IMR-90 (cell line): ENCODE results near the gene LAGE3. TPM values are rescaled to one million over a fixed set of nuclear protein-coding genes. Genes with fewer than 3 reads are reported as not detected.

ENCODE experiments used
- ATAC-seq: fragments of 200-7000 bp; cut with Tn5 transposase; 2 replicates; pipeline ENCODE4 v1.9.1; 2020; ENCODE audit warnings: low read depth, mild to moderate bottlenecking, moderate library complexity
- BruUV-seq: library from RNA; stranded (reverse); fragments of 400-500 nt; replicated peaks from 2 replicates; lab custom pipeline; 2021; lab: Mats Ljungman, UMichigan
- CTCF ChIA-PET: fragments of 300-600 bp; formaldehyde crosslinking; extraction: SDS; loops from one replicate; lab custom pipeline; 2021; ENCODE audit warnings: antibody characterized with exemption; lab: Yijun Ruan, JAX
- POLR2A ChIA-PET: fragments of 300-600 bp; sonication (Branson Sonifier 250); formaldehyde crosslinking; loops from one replicate; lab custom pipeline; 2022; ENCODE audit warnings: antibody characterized with exemption; ENCODE audit not compliant: unreplicated experiment; lab: Charles Lee
- DNase-seq: peaks from one replicate; pipeline ENCODE4 v3.0.0; 2013
- H2AFZ ChIP-seq: replicated peaks from 2 replicates; pipeline ENCODE3; 2013; ENCODE audit warnings: low read length, mild to moderate bottlenecking; ENCODE audit not compliant: poor library complexity
- H2AK5ac ChIP-seq: 2 replicates; pipeline ENCODE4 v1.6.1; 2013; ENCODE audit warnings: low read depth, low read length, inconsistent platforms
- H2AK9ac ChIP-seq: replicated peaks from 2 replicates; pipeline ENCODE3; 2013; ENCODE audit warnings: mild to moderate bottlenecking, low read depth, low read length, moderate library complexity; ENCODE audit not compliant: poor library complexity
- H2BK120ac ChIP-seq: 2 replicates; pipeline ENCODE4 v1.6.1; 2013; ENCODE audit warnings: low read depth, low read length, inconsistent platforms
- H2BK15ac ChIP-seq: 3 replicates; pipeline ENCODE4 v1.6.1; 2013; ENCODE audit warnings: low read depth, low read length, inconsistent platforms
- H2BK20ac ChIP-seq: 2 replicates; pipeline ENCODE4 v1.6.1; 2013; ENCODE audit warnings: low read depth, mild to moderate bottlenecking, inconsistent platforms, low read length, moderate library complexity
- H2BK5ac ChIP-seq: 2 replicates; pipeline ENCODE4 v1.6.1; 2013; ENCODE audit warnings: mild to moderate bottlenecking, low read depth, low read length, inconsistent platforms; ENCODE audit not compliant: poor library complexity, severe bottlenecking
- H3K14ac ChIP-seq: replicated peaks from 2 replicates; pipeline ENCODE4 v1.6.1; 2013; ENCODE audit warnings: low read depth, low read length, inconsistent platforms
- H3K18ac ChIP-seq: 2 replicates; pipeline ENCODE4 v1.6.1; 2013; ENCODE audit warnings: low read depth, low read length, control low read depth
- H3K23ac ChIP-seq: 2 replicates; pipeline ENCODE4 v1.6.1; 2013; ENCODE audit warnings: low read depth, low read length, inconsistent platforms
- H3K27ac ChIP-seq: 2 replicates; pipeline ENCODE4 v1.5.1; 2013; ENCODE audit warnings: mild to moderate bottlenecking, control low read depth, low read length; ENCODE audit not compliant: insufficient read depth
- H3K27me3 ChIP-seq: 2 replicates; pipeline ENCODE4 v1.6.1; 2013; ENCODE audit warnings: low read length; ENCODE audit not compliant: control insufficient read depth, insufficient read depth
- H3K36me3 ChIP-seq: 2 replicates; pipeline ENCODE4 v1.6.1; 2013; ENCODE audit warnings: low read length, mixed read lengths; ENCODE audit not compliant: control insufficient read depth, insufficient read depth
- H3K4ac ChIP-seq: 2 replicates; pipeline ENCODE4 v1.6.1; 2013; ENCODE audit warnings: low read depth, low read length, inconsistent platforms
- H3K4me1 ChIP-seq: 2 replicates; pipeline ENCODE4 v1.6.1; 2013; ENCODE audit warnings: low read length, mixed read lengths; ENCODE audit not compliant: control insufficient read depth, insufficient read depth
- H3K4me2 ChIP-seq: 2 replicates; pipeline ENCODE4 v1.6.1; 2013; ENCODE audit warnings: low read depth, mild to moderate bottlenecking, control low read depth, low read length, moderate library complexity
- H3K4me3 ChIP-seq: 2 replicates; pipeline ENCODE4 v1.5.1; 2013; ENCODE audit warnings: low read depth, mild to moderate bottlenecking, control low read depth, low read length, moderate library complexity; ENCODE audit not compliant: insufficient read depth
- H3K56ac ChIP-seq: 2 replicates; pipeline ENCODE4 v1.6.1; 2013; ENCODE audit warnings: low read length, inconsistent platforms; ENCODE audit not compliant: insufficient read depth; ENCODE audit errors: extremely low read depth
- H3K79me1 ChIP-seq, 2 experiments: 2 replicates each; pipeline ENCODE4 v1.6.1; 2013; ENCODE audit warnings: low read length in 2 of 2, inconsistent platforms in 1 of 2, low read depth in 1 of 2
- H3K9ac ChIP-seq: 2 replicates; pipeline ENCODE4 v1.6.1; 2013; ENCODE audit warnings: low read depth, low read length, control low read depth
- H3K9me1 ChIP-seq: 2 replicates; pipeline ENCODE4 v1.6.1; 2013; ENCODE audit warnings: low read length, inconsistent platforms; ENCODE audit not compliant: insufficient read depth
- H3K9me3 ChIP-seq: 2 replicates; pipeline ENCODE4 v1.6.1; 2013; ENCODE audit warnings: low read length; ENCODE audit not compliant: control insufficient read depth, insufficient read depth
- H4K20me1 ChIP-seq: 2 replicates; pipeline ENCODE4 v1.6.1; 2013; ENCODE audit warnings: low read length, inconsistent platforms; ENCODE audit not compliant: insufficient read depth
- H4K5ac ChIP-seq: 2 replicates; pipeline ENCODE4 v1.6.1; 2013; ENCODE audit warnings: mild to moderate bottlenecking, low read depth, low read length, control low read depth
- H4K8ac ChIP-seq, 2 experiments: 2 replicates each; pipeline ENCODE4 v1.6.1; 2013; ENCODE audit warnings: low read depth in 2 of 2, low read length in 2 of 2, control low read depth in 1 of 2, inconsistent platforms in 1 of 2
- H4K91ac ChIP-seq: 2 replicates; pipeline ENCODE4 v1.6.1; 2013; ENCODE audit warnings: low read depth, low read length, inconsistent platforms; ENCODE audit not compliant: insufficient read depth
- BHLHE40 ChIP-seq: fragments of 150-350 bp; IDR thresholded peaks from 2 replicates; pipeline ENCODE4 v1.6.1; 2016; ENCODE audit warnings: mild to moderate bottlenecking, low read depth, low read length
- CEBPB ChIP-seq: IDR thresholded peaks from 2 replicates; pipeline ENCODE4 v1.6.1; 2012; ENCODE audit warnings: low read depth, low read length, improper control_type of control experiment
- CHD1 ChIP-seq: IDR thresholded peaks from 2 replicates; pipeline ENCODE4 v1.6.1; 2012; ENCODE audit warnings: low read depth, low read length, improper control_type of control experiment
- FOS ChIP-seq: fragments of 150-350 bp; IDR thresholded peaks from 2 replicates; pipeline ENCODE4 v1.6.1; 2016; ENCODE audit warnings: low read depth, low read length
- MAFK ChIP-seq: IDR thresholded peaks from 2 replicates; pipeline ENCODE4 v1.6.1; 2012; ENCODE audit warnings: low read depth, low read length, improper control_type of control experiment
- MAZ ChIP-seq: IDR thresholded peaks from 2 replicates; pipeline ENCODE4 v1.6.1; 2012; ENCODE audit warnings: low read depth, mild to moderate bottlenecking, low read length, improper control_type of control experiment, moderate library complexity, borderline replicate concordance
- MXI1 ChIP-seq: IDR thresholded peaks from 2 replicates; pipeline ENCODE4 v1.6.1; 2012; ENCODE audit warnings: low read depth, mild to moderate bottlenecking, low read length, moderate library complexity, borderline replicate concordance
- NFE2L2 ChIP-seq: fragments of 150-350 bp; IDR thresholded peaks from 2 replicates; pipeline ENCODE4 v1.6.1; 2016; ENCODE audit warnings: low read depth, mild to moderate bottlenecking, low read length
- POLR2A ChIP-seq: IDR thresholded peaks from 2 replicates; pipeline ENCODE4 v1.6.1; 2012; ENCODE audit warnings: mild to moderate bottlenecking, low read depth, low read length
- RAD21 ChIP-seq: IDR thresholded peaks from 2 replicates; pipeline ENCODE4 v1.6.1; 2012; ENCODE audit warnings: low read length, improper control_type of control experiment
- RCOR1 ChIP-seq: IDR thresholded peaks from 2 replicates; pipeline ENCODE4 v1.6.1; 2012; ENCODE audit warnings: mild to moderate bottlenecking, low read length, improper control_type of control experiment; ENCODE audit not compliant: insufficient replicate concordance
- RFX5 ChIP-seq: IDR thresholded peaks from 2 replicates; pipeline ENCODE4 v1.8.0; 2012; ENCODE audit warnings: low read depth, mild to moderate bottlenecking, low read length, moderate library complexity
- SMC3 ChIP-seq: fragments of 150-350 bp; IDR thresholded peaks from 2 replicates; pipeline ENCODE4 v1.6.1; 2016; ENCODE audit warnings: low read depth, mild to moderate bottlenecking, antibody characterized with exemption, low read length, moderate library complexity
- WGBS, 2 experiments: methylation state at CpG; one replicate each; pipeline versions ENCODE4 v1.1.5 to v1.1.7; 2013; ENCODE audit warnings: missing lambda C conversion rate in 2 of 2; ENCODE audit not compliant: insufficient read length in 1 of 2; ENCODE audit errors: extremely low coverage in 2 of 2; 5-methylcytosine and 5-hydroxymethylcytosine counted together
- dilution Hi-C: fragments of 300-500 bp; cut with HindIII; formaldehyde crosslinking; loops from one replicate; pipeline ENCODE4 v1.14.3; 2018; ENCODE audit warnings: low sequenced_read_pairs; ENCODE audit not compliant: unreplicated experiment
- in situ Hi-C: fragments of 300-500 bp; cut with MboI; formaldehyde crosslinking; loops from 3 replicates; pipeline ENCODE4 v1.14.3; 2019; ENCODE audit warnings: low sequenced_read_pairs, inconsistent platforms, mixed read lengths
- intact Hi-C: fragments of 100-400 bp; cut with micrococcal nuclease; formaldehyde crosslinking; loops from 2 replicates; pipeline ENCODE4 v1.10.0; 2022
- polyA plus RNA-seq, 3 experiments: library from polyadenylated mRNA; depleted of rRNA; stranded (reverse); fragments of >200 nt; gene quantifications; 2 replicates each; pipeline ENCODE4 v1.2.3, GENCODE V29; 2012; ENCODE audit warnings: low replicate concordance in 1 of 3
- total RNA-seq: library from RNA; depleted of rRNA; stranded (reverse); fragments of >200 nt; gene quantifications from 2 replicates; pipeline ENCODE4 v1.2.3, GENCODE V29; 2012
- TF ChIP-seq, protein P1 (sequence below): conservative IDR thresholded peaks from 2 replicates; pipeline ENCODE4 v1.5.1; 2012; ENCODE audit warnings: mild to moderate bottlenecking, low read depth, low read length, improper control_type of control experiment
- TF ChIP-seq, protein P2 (sequence below): fragments of 150-350 bp; IDR thresholded peaks from 2 replicates; pipeline ENCODE4 v1.6.1; 2017; ENCODE audit warnings: mild to moderate bottlenecking, antibody characterized with exemption, low read length, low read depth
- TF ChIP-seq, protein P3 (sequence below): fragments of 150-350 bp; IDR thresholded peaks from 2 replicates; pipeline ENCODE4 v1.6.1; 2016; ENCODE audit warnings: low read depth, mild to moderate bottlenecking, low read length, moderate library complexity, borderline replicate concordance

LAGE3 gene
- total and polyA plus RNA-seq, 2 of the 4 experiments (the other 2 are of a cell fraction) = 3.6 to 14.8 TPM

DNA sequence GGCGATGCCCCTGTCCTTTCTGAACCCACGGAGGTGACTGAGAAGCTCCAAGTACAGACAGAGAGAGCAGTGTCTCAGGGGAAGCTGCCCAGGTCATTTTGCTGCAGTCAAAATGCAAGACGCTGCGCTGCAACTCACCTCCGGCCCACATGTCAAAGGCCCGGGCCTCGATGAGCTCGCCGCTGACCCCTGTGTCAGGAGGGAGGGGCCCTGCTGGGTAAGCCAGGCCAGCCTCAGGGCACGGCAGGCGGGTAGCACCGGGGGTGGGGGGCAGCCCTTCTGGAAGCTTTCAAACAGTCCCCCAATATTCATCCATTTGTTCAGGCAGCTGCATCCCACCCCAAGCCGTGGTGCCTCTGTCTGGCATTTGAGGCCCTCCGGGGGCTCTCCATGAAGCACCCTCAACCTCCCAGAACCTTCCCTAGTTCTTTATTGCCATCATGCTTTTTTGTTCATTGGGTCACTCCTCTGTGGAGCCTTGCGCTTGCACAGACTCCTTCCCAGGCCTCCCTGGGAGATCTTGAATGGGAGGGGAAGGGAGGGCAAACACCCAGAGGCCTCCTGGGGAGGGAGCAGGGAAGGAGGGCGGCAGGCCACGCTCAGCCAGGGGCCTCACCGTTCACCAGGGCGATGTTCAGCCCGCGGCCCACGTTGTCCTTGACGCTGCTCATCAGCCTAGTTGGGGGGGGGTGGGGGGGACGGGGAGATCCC, 28.7 kb upstream of the LAGE3 start:
- 62% methylated on average over 3 of the region's 24 CpGs; no CpG with 5 or more reads in 1 of the 2 experiments for WGBS, 2 experiments
- H4K5ac ChIP-seq = no peak overlapping the region
- no peak overlapping the region for H3K4me3 ChIP-seq
- intact Hi-C loops = no loop called here
- H3K4ac ChIP-seq = no peak overlapping the region
- peaks cover 0 to 2% of the 10 kb centered on the region in 2 experiments; a peak in 2 of 4 replicates for H3K79me1 ChIP-seq
- peaks cover 4% of the 10 kb centered on the region for H3K9me1 ChIP-seq
- TF ChIP-seq RFX5 (no peak), POLR2A (no peak), RCOR1 (no peak), SMC3 (no peak), CEBPB (no peak), MAZ (no peak), BHLHE40 (no peak), MAFK (no peak), RAD21 (no peak), CHD1 (no peak), NFE2L2 (no peak), MXI1 (no peak), FOS (no peak)
- TF ChIP-seq, protein P1, sequence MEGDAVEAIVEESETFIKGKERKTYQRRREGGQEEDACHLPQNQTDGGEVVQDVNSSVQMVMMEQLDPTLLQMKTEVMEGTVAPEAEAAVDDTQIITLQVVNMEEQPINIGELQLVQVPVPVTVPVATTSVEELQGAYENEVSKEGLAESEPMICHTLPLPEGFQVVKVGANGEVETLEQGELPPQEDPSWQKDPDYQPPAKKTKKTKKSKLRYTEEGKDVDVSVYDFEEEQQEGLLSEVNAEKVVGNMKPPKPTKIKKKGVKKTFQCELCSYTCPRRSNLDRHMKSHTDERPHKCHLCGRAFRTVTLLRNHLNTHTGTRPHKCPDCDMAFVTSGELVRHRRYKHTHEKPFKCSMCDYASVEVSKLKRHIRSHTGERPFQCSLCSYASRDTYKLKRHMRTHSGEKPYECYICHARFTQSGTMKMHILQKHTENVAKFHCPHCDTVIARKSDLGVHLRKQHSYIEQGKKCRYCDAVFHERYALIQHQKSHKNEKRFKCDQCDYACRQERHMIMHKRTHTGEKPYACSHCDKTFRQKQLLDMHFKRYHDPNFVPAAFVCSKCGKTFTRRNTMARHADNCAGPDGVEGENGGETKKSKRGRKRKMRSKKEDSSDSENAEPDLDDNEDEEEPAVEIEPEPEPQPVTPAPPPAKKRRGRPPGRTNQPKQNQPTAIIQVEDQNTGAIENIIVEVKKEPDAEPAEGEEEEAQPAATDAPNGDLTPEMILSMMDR = no peak
- TF ChIP-seq, protein P2, sequence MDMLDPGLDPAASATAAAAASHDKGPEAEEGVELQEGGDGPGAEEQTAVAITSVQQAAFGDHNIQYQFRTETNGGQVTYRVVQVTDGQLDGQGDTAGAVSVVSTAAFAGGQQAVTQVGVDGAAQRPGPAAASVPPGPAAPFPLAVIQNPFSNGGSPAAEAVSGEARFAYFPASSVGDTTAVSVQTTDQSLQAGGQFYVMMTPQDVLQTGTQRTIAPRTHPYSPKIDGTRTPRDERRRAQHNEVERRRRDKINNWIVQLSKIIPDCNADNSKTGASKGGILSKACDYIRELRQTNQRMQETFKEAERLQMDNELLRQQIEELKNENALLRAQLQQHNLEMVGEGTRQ = no peak
- TF ChIP-seq, protein P3, sequence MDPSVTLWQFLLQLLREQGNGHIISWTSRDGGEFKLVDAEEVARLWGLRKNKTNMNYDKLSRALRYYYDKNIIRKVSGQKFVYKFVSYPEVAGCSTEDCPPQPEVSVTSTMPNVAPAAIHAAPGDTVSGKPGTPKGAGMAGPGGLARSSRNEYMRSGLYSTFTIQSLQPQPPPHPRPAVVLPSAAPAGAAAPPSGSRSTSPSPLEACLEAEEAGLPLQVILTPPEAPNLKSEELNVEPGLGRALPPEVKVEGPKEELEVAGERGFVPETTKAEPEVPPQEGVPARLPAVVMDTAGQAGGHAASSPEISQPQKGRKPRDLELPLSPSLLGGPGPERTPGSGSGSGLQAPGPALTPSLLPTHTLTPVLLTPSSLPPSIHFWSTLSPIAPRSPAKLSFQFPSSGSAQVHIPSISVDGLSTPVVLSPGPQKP = no peak
- BruUV-seq = no TSS peak
- no peak overlapping the region for H2AK5ac ChIP-seq
- in situ Hi-C loops = no loop called here
- no peak overlapping the region for H3K23ac ChIP-seq
- CTCF ChIA-PET = no interaction called here
- no peak overlapping the region for H4K8ac ChIP-seq
- peaks cover 2% of the 10 kb centered on the region; the same call in 1 of the 2 replicates for H3K4me1 ChIP-seq
- no peak overlapping the region for H3K14ac ChIP-seq
- H2BK15ac ChIP-seq = no peak overlapping the region
- H3K9ac ChIP-seq = no peak overlapping the region
- peaks cover 3% of the 10 kb centered on the region; the same call in 1 of the 2 replicates for H3K9me3 ChIP-seq
- DNase-seq (no peak), ATAC-seq (no peak)
- dilution Hi-C loops = no loop called here
- no peaks in the 10 kb centered on the region for H4K20me1 ChIP-seq
- H3K27ac ChIP-seq = no peak overlapping the region
- H2BK120ac ChIP-seq = no peak overlapping the region
- H2BK20ac ChIP-seq = no peak overlapping the region
- H3K4me2 ChIP-seq = no peak overlapping the region
- no peak overlapping the region for H3K18ac ChIP-seq
- H3K36me3 ChIP-seq = peaks cover 10% of the 10 kb centered on the region; the same call in 1 of the 2 replicates
- no peak overlapping the region for H2AK9ac ChIP-seq
- POLR2A ChIA-PET = no interaction called here
- no peak overlapping the region for H2AFZ ChIP-seq
- H3K27me3 ChIP-seq = no peaks in the 10 kb centered on the region
- no peak overlapping the region for H2BK5ac ChIP-seq
- H3K56ac ChIP-seq = no peak overlapping the region
- no peak overlapping the region for H4K91ac ChIP-seq
